Measurements from ENCODE around the gene DSC1.

DSC1 gene

GRCh38 chr18:31102941-31103340, 59.7 kb downstream of the DSC1 start:
- no peak for DNase-seq

- no peak for DNase-seq
Observed at GRCh38 chr18:31102025-31102684, 60.5 kb downstream of the DSC1 start, which contains the start of gene DSC2. Gene DSC2, minus strand, starts transcription at chr18:31102421. Its CDS starts 450 bp downstream, at chr18:31101971.

- DNase-seq, result peak; percentile 54
Observed at GRCh38 chr18:31101183-31102024, 61.3 kb downstream of the DSC1 start.

GRCh38 chr18:31100436-31101182, 62.0 kb downstream of the DSC1 start:
- no peak for DNase-seq

- DNase-seq, result no peak
Observed at GRCh38 chr18:31099450-31100230, 63.0 kb downstream of the DSC1 start.

- DNase-seq, result no peak
Observed at GRCh38 chr18:31098878-31099277, 63.8 kb downstream of the DSC1 start.

- DNase-seq, result no peak
Observed at GRCh38 chr18:31097666-31098065, 65.0 kb downstream of the DSC1 start.

GRCh38 chr18:31093880-31094279, 68.8 kb downstream of the DSC1 start:
- DNase-seq, result no peak

- no peak for DNase-seq
Observed at GRCh38 chr18:31093294-31093693, 69.4 kb downstream of the DSC1 start.

- no peak for DNase-seq
Observed at GRCh38 chr18:31091350-31091749, 71.3 kb downstream of the DSC1 start.

GRCh38 chr18:31088532-31088931, 74.1 kb downstream of the DSC1 start:
- DNase-seq, result no peak

- DNase-seq, result peak; percentile 72
Observed at GRCh38 chr18:31079973-31080372, 82.7 kb downstream of the DSC1 start.
